Spinal cord (tissue), 10 donors: ENCODE data around the gene VAMP8. TPM values are rescaled to one million over a fixed set of nuclear protein-coding genes. Genes with fewer than 3 reads are reported as not detected.

Experiments used
- DNase-seq, 6 donors: peaks; one replicate each; pipeline versions ENCODE4 v3.0.0 to v3.0.0-alpha.2; 2013 to 2015; ENCODE audit warnings: low spot score in 6 of 6, low read depth in 4 of 6
- H3K27ac ChIP-seq: one replicate; pipeline ENCODE4 v1.5.1; 2013; ENCODE audit warnings: low read depth, low read length, control low read depth
- H3K27me3 ChIP-seq: one replicate; pipeline ENCODE4 v1.6.1; 2013; ENCODE audit warnings: low read length; ENCODE audit not compliant: control insufficient read depth, insufficient read depth
- H3K36me3 ChIP-seq: one replicate; pipeline ENCODE4 v1.6.1; 2013; ENCODE audit warnings: low read length; ENCODE audit not compliant: control insufficient read depth, insufficient read depth
- H3K4me1 ChIP-seq: one replicate; pipeline ENCODE4 v1.6.1; 2013; ENCODE audit warnings: low read length; ENCODE audit not compliant: control insufficient read depth, insufficient read depth
- H3K4me3 ChIP-seq: one replicate; pipeline ENCODE4 v1.5.1; 2013; ENCODE audit warnings: low read depth, low read length, control low read depth
- H3K9me3 ChIP-seq: one replicate; pipeline ENCODE4 v1.6.1; 2013; ENCODE audit warnings: low read length; ENCODE audit not compliant: control insufficient read depth, insufficient read depth
- WGBS: methylation state at CpG from one replicate; pipeline ENCODE4 v1.1.5; 2013; ENCODE audit warnings: missing lambda C conversion rate; ENCODE audit not compliant: insufficient coverage; 5-methylcytosine and 5-hydroxymethylcytosine counted together
- polyA plus RNA-seq, 2 donors: library from polyadenylated mRNA; unstranded; fragments of 120-200 nt; gene quantifications; one replicate each; pipeline ENCODE4 v1.2.1, GENCODE V29; 2013; ENCODE audit not compliant: insufficient read length in 2 of 2
- total RNA-seq, 2 donors: library from RNA; depleted of rRNA in 1 of 2; stranded (reverse); fragments of 120-200 nt in 1 of 2; fragments of >200 nt in 1 of 2; gene quantifications; one replicate each; pipeline versions ENCODE4 v1.2.3 to v1.2.4, GENCODE V29; 2013 to 2014
- donor health status: healthy.

Gene VAMP8
- total and polyA plus RNA-seq, 4 donors, result 10.3 to 32.3 (median 12.7) TPM

GRCh38 chr2:85577063-85577385 is 362 bp upstream of the VAMP8 start:
- 43% methylated on average over 2 of the region's 3 CpGs for WGBS
- H3K4me1 ChIP-seq, result peaks cover 27% of the 10 kb centered on the region
- H3K4me3 ChIP-seq, result no peak overlapping the region
- peaks cover 8% of the 10 kb centered on the region for H3K27me3 ChIP-seq
- H3K27ac ChIP-seq, result peak overlapping the region; percentile 25
- no peaks in the 10 kb centered on the region for H3K36me3 ChIP-seq
- no peak for DNase-seq
- H3K9me3 ChIP-seq, result no peaks in the 10 kb centered on the region

- DNase-seq, result no peak
- peak overlapping the region; percentile 12 for H3K4me3 ChIP-seq
- H3K36me3 ChIP-seq, result no peaks in the 10 kb centered on the region
- 47% methylated on average over 13 of the region's 19 CpGs for WGBS
- H3K4me1 ChIP-seq, result peaks cover 27% of the 10 kb centered on the region
- peaks cover 11% of the 10 kb centered on the region for H3K27me3 ChIP-seq
- peak overlapping the region; percentile 73 for H3K27ac ChIP-seq
- no peaks in the 10 kb centered on the region for H3K9me3 ChIP-seq
Measured at GRCh38 chr2:85578243-85579180, 1.1 kb downstream of the VAMP8 start.

GRCh38 chr2:85579266-85579935 is 2.0 kb downstream of the VAMP8 start:
- Histone ChIP-seq H3K27me3 (peaks cover 17% of the 10 kb centered on the region), H3K4me1 (peaks cover 34% of the 10 kb centered on the region), H3K36me3 (no peaks in the 10 kb centered on the region), H3K4me3 (no peak overlapping the region), H3K9me3 (no peaks in the 10 kb centered on the region), H3K27ac (peak overlapping the region; percentile 73)
- DNase-seq, result peak in 2 of 6 donors; percentile 7 to 83
- WGBS, result 15% methylated on average over 4 of the region's 6 CpGs

GRCh38 chr2:85580206-85580605 is 2.8 kb downstream of the VAMP8 start:
- no peaks in the 10 kb centered on the region for H3K36me3 ChIP-seq
- peaks cover 42% of the 10 kb centered on the region for H3K4me1 ChIP-seq
- no peaks in the 10 kb centered on the region for H3K9me3 ChIP-seq
- no peak overlapping the region for H3K4me3 ChIP-seq
- peaks cover 24% of the 10 kb centered on the region for H3K27me3 ChIP-seq
- WGBS, result 87% methylated on average over 3 of the region's 3 CpGs
- DNase-seq, result no peak
- H3K27ac ChIP-seq, result no peak overlapping the region

- Histone ChIP-seq H3K36me3 (no peaks in the 10 kb centered on the region), H3K9me3 (no peaks in the 10 kb centered on the region), H3K27ac (no peak overlapping the region), H3K4me1 (peaks cover 42% of the 10 kb centered on the region), H3K4me3 (no peak overlapping the region), H3K27me3 (peaks cover 27% of the 10 kb centered on the region)
- no peak for DNase-seq
- no CpG with 5 or more reads among the region's 1 CpG for WGBS
Measured at GRCh38 chr2:85582492-85582891, 5.1 kb downstream of the VAMP8 start.

DNA sequence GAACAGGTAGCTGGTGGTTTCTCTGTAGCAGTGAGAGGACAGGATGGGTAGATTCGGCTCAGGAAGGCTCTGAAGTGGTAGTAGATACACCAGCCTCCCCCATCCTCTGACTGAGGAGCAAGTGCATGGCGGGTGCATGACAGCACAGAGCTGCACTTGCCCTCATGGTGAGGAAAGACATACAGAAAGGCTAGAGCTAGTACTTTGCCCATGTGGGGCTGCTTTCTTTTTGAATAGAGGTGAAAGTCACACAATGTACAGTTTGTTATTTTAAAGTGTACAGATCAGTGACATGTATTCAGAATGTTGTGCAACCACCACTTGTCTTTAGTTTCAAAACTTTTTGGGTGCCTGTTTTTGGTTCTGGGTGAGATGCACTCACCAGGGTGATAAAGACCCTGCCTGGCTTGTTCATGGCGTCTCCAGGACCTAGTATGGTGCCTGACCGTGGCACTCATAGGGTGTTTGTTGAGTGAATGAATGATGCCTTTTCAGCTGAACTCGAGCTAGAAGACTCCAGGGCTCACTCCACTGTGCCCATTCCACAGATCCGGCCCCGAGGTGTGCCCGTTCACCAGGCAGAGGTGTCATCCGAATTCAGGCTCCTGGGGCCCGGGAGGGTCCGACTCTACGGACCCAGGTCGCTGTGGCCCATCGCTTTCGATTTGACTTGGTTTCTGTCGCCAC is 6.4 kb downstream of the VAMP8 start:
- Histone ChIP-seq H3K27me3 (peaks cover 22% of the 10 kb centered on the region), H3K4me1 (peaks cover 33% of the 10 kb centered on the region), H3K27ac (peak overlapping the region; percentile 1), H3K9me3 (no peaks in the 10 kb centered on the region), H3K4me3 (peak overlapping the region; percentile 48), H3K36me3 (no peaks in the 10 kb centered on the region)
- no peak for DNase-seq
- WGBS, result 27% methylated on average over 15 of the region's 16 CpGs

GRCh38 chr2:85584354-85584856 is 7.0 kb downstream of the VAMP8 start, which contains the start of gene VAMP5:
Gene VAMP5 (plus strand): TSS chr2:85584431. CDS start chr2:85584491, 60 bp downstream.
- Histone ChIP-seq H3K9me3 (no peaks in the 10 kb centered on the region), H3K27ac (peak within 1 kb of the TSS; percentile 79), H3K27me3 (peaks cover 20% of the 10 kb centered on the region), H3K4me3 (peak within 1 kb of the TSS; percentile 49), H3K4me1 (peaks cover 27% of the 10 kb centered on the region), H3K36me3 (no peaks in the 10 kb centered on the region)
- 2% methylated on average over 47 of the region's 52 CpGs for WGBS
- peak in 1 of 6 donors; percentile 54 for DNase-seq

DNA sequence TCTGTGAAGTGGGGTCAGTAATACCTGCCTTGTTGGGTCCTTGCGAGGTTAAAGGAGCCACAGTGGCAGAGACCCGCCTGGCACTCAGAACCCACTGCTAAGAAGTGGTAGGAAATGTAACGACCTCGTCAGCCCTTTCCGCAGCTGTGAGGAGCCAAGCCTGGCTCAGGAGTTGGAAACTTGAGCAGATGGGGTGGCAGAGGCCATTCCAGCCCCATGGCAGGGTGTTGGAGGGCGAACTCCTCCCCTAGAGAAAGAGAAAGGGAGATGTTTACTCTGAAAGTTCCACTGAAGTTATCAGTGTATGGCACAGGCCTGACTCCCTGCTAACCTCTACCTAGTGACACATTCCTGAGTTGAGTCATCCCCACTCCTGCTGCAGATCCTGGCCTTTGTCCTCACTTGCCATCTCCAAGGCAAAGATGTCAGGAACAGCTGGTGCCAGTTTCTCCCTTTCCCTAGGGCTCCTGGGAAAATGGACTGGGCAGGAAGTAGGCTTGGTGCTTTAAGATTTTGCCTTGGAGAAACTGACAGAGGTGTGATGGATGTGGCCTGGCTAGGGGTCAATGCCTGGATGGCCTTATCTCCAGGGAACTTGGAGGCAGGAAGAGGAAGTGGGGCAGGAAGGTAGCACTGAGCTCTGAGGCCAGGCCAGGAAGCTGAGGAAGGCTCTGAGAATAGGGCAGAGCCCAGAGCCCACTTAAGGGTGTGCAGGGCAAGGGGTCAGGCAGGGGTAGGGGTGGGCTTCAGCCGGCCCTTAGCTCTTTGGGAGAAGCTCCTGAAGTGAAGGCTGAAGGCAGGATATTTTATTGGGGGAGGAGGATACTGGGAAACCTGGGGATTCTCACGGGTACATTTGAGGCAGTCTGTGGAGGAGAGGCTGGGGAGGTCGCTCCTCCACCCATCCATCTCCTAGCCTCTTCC is 7.7 kb downstream of the VAMP8 start:
- Histone ChIP-seq H3K27me3 (peaks cover 19% of the 10 kb centered on the region), H3K9me3 (no peaks in the 10 kb centered on the region)
- whole genome bisulfite sequencing, result 28% methylated on average over 5 of the region's 9 CpGs

GRCh38 chr2:85585781-85586105 is 8.4 kb downstream of the VAMP8 start:
- no peak overlapping the region for H3K4me3 ChIP-seq
- H3K4me1 ChIP-seq, result peaks cover 19% of the 10 kb centered on the region
- peak overlapping the region; percentile 79 for H3K27ac ChIP-seq
- no peak for DNase-seq
- WGBS, result 100% methylated on average over 1 of the region's 1 CpG
- H3K36me3 ChIP-seq, result no peaks in the 10 kb centered on the region
- H3K27me3 ChIP-seq, result peaks cover 19% of the 10 kb centered on the region
- no peaks in the 10 kb centered on the region for H3K9me3 ChIP-seq

More for the DNA sequence above, 7.7 kb downstream of the VAMP8 start:
- Histone ChIP-seq H3K36me3 (no peaks in the 10 kb centered on the region), H3K4me1 (peaks cover 20% of the 10 kb centered on the region), H3K4me3 (peak overlapping the region; percentile 49), H3K27ac (peak overlapping the region; percentile 79)
- DNase-seq, result no peak
